Adrenal gland (tissue), 12 donors: ENCODE measurements around the gene STK40. TPM values are rescaled to one million over a fixed set of nuclear protein-coding genes. Genes with fewer than 3 reads are reported as not detected.
A peak's percentile ranks its signal among the peaks of the same experiment; 100 is the strongest.

Experiments used
- DNase-seq, 7 donors: peaks; one replicate each; pipeline ENCODE4 v3.0.0-alpha.2; 2019 to 2020
- H3K27ac ChIP-seq, 5 donors: fragments of 200-600 bp; sonication (generic) in 4 of 5; 1 replicate in 3 of 5; 2 replicates in 2 of 5; pipeline versions ENCODE4 v1.5.1 to v1.8.0; 2016 to 2020; ENCODE audit warnings: mild to moderate bottlenecking in 1 of 5
- H3K27me3 ChIP-seq: fragments of 200-600 bp; 2 replicates; pipeline ENCODE4 v1.8.0; 2021
- H3K36me3 ChIP-seq, 2 donors: fragments of 200-600 bp; replicated peaks in 1 of 2; 1 replicate in 1 of 2; 2 replicates in 1 of 2; pipeline versions ENCODE4 v1.5.1 to v1.8.0; 2018 to 2022
- H3K4me1 ChIP-seq, 2 donors: fragments of 200-600 bp; replicated peaks in 1 of 2; 1 replicate in 1 of 2; 2 replicates in 1 of 2; pipeline versions ENCODE4 v1.5.1 to v1.8.0; 2018 to 2021
- H3K4me3 ChIP-seq, 4 donors: fragments of 200-600 bp; sonication (generic) in 3 of 4; one replicate each; pipeline ENCODE4 v1.5.1; 2016 to 2018
- H3K9me3 ChIP-seq, 3 donors: fragments of 200-600 bp; sonication (generic) in 1 of 3; replicated peaks in 1 of 3; 1 replicate in 2 of 3; 2 replicates in 1 of 3; pipeline versions ENCODE4 v1.5.1 to v1.8.0; 2016 to 2021
- POLR2A ChIP-seq, 2 donors: fragments of 450-650 bp; IDR thresholded peaks; one replicate each; pipeline ENCODE4 v1.6.1; 2017; ENCODE audit warnings: antibody characterized with exemption in 2 of 2, mild to moderate bottlenecking in 2 of 2, moderate library complexity in 1 of 2
- WGBS, 4 donors: extraction: QIAGEN DNeasy Blood & Tissue Kit in 2 of 4; methylation state at CpG; one replicate each; pipeline versions ENCODE4 v1.1.5 to v1.1.7; 2013 to 2017; 5-methylcytosine and 5-hydroxymethylcytosine counted together
- intact Hi-C, 2 donors: fragments of 100-400 bp; cut with DNase I; formaldehyde crosslinking; loops; one replicate each; pipeline versions ENCODE4 v1.14.1 to v1.15.0; 2022 to 2023
- polyA plus RNA-seq, 3 donors: library from polyadenylated mRNA; stranded (reverse); fragments of 200-250 nt in 2 of 3; fragments of 350-450 nt in 1 of 3; fragmentation: Illumina TruSeq in 1 of 3; extraction: RNeasy Lipid Tissue Mini Kit (QIAGEN cat#74804) in 1 of 3; gene quantifications; one replicate each; pipeline ENCODE4 v1.2.3, GENCODE V29; 2013 to 2014
- total RNA-seq, 9 donors: library from RNA; depleted of rRNA in 4 of 9; stranded (reverse); fragments of >200 nt in 4 of 9; fragments of 120-200 nt in 1 of 9; fragmentation: NEBNext Ultra II Directional in 1 of 9; extraction: Animal tissue kit (Norgen Biotek cat#: 25700) in 1 of 9; gene quantifications; one replicate each; pipeline versions ENCODE4 v1.1.0 to v1.2.4, GENCODE V29; 2013 to 2023
- TF ChIP-seq, protein P1 (sequence below), 6 experiments: fragments of 450-650 bp in 4 of 6; fragments of 200-600 bp in 2 of 6; sonication (generic) in 1 of 6; IDR thresholded peaks; 1 replicate in 5 of 6; 2 replicates in 1 of 6; pipeline versions ENCODE4 v1.5.1 to v1.8.0; 2016 to 2021; ENCODE audit warnings: antibody characterized with exemption in 6 of 6, mild to moderate bottlenecking in 2 of 6, moderate library complexity in 1 of 6
- donor health status: healthy with polysubstance abuse.
- donor health status: Bipolar disorder and iron deficiency.
- donor health status: DM: yes; HTN: yes; CAD: no.
- donor health status: DM: no; HTN: no; CAD: no.
- donor health status: DM: no; HTN: no; CAD: no.
- donor health status: DM: yes; HTN: yes; CAD: no.

The STK40 gene
- total and polyA plus RNA-seq, 12 donors = 9.8 to 31.2 (median 24.7) TPM

DNA sequence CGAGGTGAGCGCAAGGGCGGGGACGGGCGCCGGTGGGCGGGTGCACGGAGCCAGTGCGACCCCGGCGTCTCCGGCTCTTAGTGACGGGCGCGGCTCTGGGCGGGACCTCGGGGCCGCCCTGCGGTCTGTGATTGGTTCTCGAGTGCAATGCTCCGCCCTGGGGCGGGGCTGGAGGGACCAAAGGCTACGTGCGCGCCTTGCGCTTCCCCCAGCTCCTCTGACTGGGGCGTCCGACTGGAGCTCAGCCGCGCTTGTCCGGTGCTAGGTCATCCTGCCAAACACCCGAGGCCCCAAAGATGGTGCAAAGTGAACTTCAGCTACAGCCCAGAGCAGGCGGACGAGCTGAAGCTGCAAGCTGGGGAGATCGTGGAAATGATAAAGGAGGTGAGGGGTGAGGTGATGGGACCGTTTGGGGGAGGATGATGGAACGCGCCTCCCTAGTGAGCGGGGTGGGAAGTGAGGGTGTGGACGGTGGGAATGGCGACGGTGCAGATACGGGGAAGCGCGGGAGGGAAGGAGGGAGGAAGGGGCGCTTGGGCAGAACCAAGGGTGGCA lies 78.7 kb downstream of the STK40 start:
- H3K4me1 ChIP-seq = peaks cover 7 to 17% of the 10 kb centered on the region in 2 donors
- peak overlapping the region in 3 of 5 donors; percentile 67 to 81 (median 79) for H3K27ac ChIP-seq
- peak overlapping the region in 3 of 4 donors; percentile 40 to 75 (median 74) for H3K4me3 ChIP-seq
- intact Hi-C loops = loop anchor here in 1 of 2 donors (10.0 kb wide), 2 partner anchors 58 to 108 kb away; no protein-coding TSS in a partner anchor
- WGBS, 4 donors = 1 to 3% (median 2%) methylated on average over 18 to 46 of the region's 46 CpGs
- TF ChIP-seq, protein P1, sequence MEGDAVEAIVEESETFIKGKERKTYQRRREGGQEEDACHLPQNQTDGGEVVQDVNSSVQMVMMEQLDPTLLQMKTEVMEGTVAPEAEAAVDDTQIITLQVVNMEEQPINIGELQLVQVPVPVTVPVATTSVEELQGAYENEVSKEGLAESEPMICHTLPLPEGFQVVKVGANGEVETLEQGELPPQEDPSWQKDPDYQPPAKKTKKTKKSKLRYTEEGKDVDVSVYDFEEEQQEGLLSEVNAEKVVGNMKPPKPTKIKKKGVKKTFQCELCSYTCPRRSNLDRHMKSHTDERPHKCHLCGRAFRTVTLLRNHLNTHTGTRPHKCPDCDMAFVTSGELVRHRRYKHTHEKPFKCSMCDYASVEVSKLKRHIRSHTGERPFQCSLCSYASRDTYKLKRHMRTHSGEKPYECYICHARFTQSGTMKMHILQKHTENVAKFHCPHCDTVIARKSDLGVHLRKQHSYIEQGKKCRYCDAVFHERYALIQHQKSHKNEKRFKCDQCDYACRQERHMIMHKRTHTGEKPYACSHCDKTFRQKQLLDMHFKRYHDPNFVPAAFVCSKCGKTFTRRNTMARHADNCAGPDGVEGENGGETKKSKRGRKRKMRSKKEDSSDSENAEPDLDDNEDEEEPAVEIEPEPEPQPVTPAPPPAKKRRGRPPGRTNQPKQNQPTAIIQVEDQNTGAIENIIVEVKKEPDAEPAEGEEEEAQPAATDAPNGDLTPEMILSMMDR (IDR thresholded peaks at IDR 0.05) = no peak
- TF ChIP-seq POLR2A (IDR thresholded peaks at IDR 0.05) = peak in 1 of 2 donors; percentile 60
- DNase-seq = peak; percentile 86 to 95 (median 90)
- no peaks in the 10 kb centered on the region for H3K9me3 ChIP-seq
- no peaks in the 10 kb centered on the region for H3K27me3 ChIP-seq
- peaks cover 0 to 29% of the 10 kb centered on the region in 2 donors for H3K36me3 ChIP-seq

GRCh38 chr1:36306210-36306901 lies 79.4 kb downstream of the STK40 start, which contains the start of gene SH3D21:
Gene SH3D21 (plus strand): TSS chr1:36306368. CDS start chr1:36306421, 53 bp downstream.
- Histone ChIP-seq H3K27me3 (no peaks in the 10 kb centered on the region), H3K9me3 (no peaks in the 10 kb centered on the region), H3K27ac (peak within 1 kb of the TSS in 4 of 5 donors; percentile 26 to 81 (median 73)), H3K36me3 (peaks cover 0 to 35% of the 10 kb centered on the region in 2 donors), H3K4me3 (peak within 1 kb of the TSS in 3 of 4 donors; percentile 40 to 75 (median 74)), H3K4me1 (peaks cover 7 to 22% of the 10 kb centered on the region in 2 donors)
- intact Hi-C loops = loop anchor here in 1 of 2 donors (10.0 kb wide), 2 partner anchors 58 to 108 kb away; no protein-coding TSS in a partner anchor
- TF ChIP-seq, protein P1 (IDR thresholded peaks at IDR 0.05) = peak in 1 of 6 experiments; percentile 1
- no peak for TF ChIP-seq POLR2A (IDR thresholded peaks at IDR 0.05)
- DNase-seq = peak in 6 of 7 donors; percentile 53 to 74 (median 56)
- WGBS, 4 donors = 2 to 3% (median 2%) methylated on average over 16 to 65 of the region's 65 CpGs; no CpG with 5 or more reads in 1 of the 4 donors

- 61 to 70% (median 67%) methylated on average over 3 to 7 of the region's 7 CpGs for WGBS, 4 donors
- H3K27ac ChIP-seq = peak overlapping the region in 3 of 5 donors; percentile 67 to 81 (median 79)
Measured at GRCh38 chr1:36305915-36306209, 79.9 kb downstream of the STK40 start.

More at GRCh38 chr1:36305915-36306209, 79.9 kb downstream of the STK40 start:
- Histone ChIP-seq H3K27me3 (no peaks in the 10 kb centered on the region), H3K4me3 (peak overlapping the region in 1 of 4 donors; percentile 74), H3K36me3 (peaks cover 0 to 40% of the 10 kb centered on the region in 2 donors), H3K4me1 (peaks cover 7 to 22% of the 10 kb centered on the region in 2 donors), H3K9me3 (no peaks in the 10 kb centered on the region)
- intact Hi-C loops = loop anchor here in 1 of 2 donors (10.0 kb wide), 2 partner anchors 59 to 109 kb away; no protein-coding TSS in a partner anchor
- no peak for TF ChIP-seq POLR2A (IDR thresholded peaks at IDR 0.05)
- TF ChIP-seq, protein P1 (IDR thresholded peaks at IDR 0.05) = no peak
- no peak for DNase-seq
